ENCODE data around the gene ACTL10.

ACTL10 gene

GRCh38 chr20:33656010-33656782 is 10.5 kb upstream of the ACTL10 start:
- Histone ChIP-seq H3K4me3 (ENCODE audit: low read length in 2 of 2) (no peak overlapping the region), H3K27me3 (ENCODE audit: control insufficient read depth in 2 of 2, insufficient read depth in 2 of 2, low read length in 2 of 2) (no peaks in the 10 kb centered on the region), H3K9me3 (ENCODE audit: control insufficient read depth in 2 of 2, low read length in 2 of 2) (no peaks in the 10 kb centered on the region), H3K4me1 (ENCODE audit: control insufficient read depth in 2 of 2, insufficient read depth in 2 of 2, low read length in 2 of 2) (peaks cover 21 to 29% of the 10 kb centered on the region in 2 donors), H3K9ac (ENCODE audit: low read depth in 1 of 2, low read length in 2 of 2) (no peak overlapping the region), H3K36me3 (ENCODE audit: control insufficient read depth in 2 of 2, insufficient read depth in 2 of 2, low read length in 2 of 2) (peaks cover 7 to 12% of the 10 kb centered on the region in 2 donors), H3K27ac (ENCODE audit: low read depth in 2 of 2, low read length in 2 of 2) (no peak overlapping the region)

- Histone ChIP-seq H3K9me3 (ENCODE audit: control insufficient read depth in 2 of 2, low read length in 2 of 2) (no peaks in the 10 kb centered on the region), H3K27me3 (ENCODE audit: control insufficient read depth in 2 of 2, insufficient read depth in 2 of 2, low read length in 2 of 2) (no peaks in the 10 kb centered on the region), H3K9ac (ENCODE audit: low read depth in 1 of 2, low read length in 2 of 2) (no peak overlapping the region), H3K4me1 (ENCODE audit: control insufficient read depth in 2 of 2, insufficient read depth in 2 of 2, low read length in 2 of 2) (peaks cover 19 to 24% of the 10 kb centered on the region in 2 donors), H3K4me3 (ENCODE audit: low read length in 2 of 2) (no peak overlapping the region), H3K27ac (ENCODE audit: low read depth in 2 of 2, low read length in 2 of 2) (no peak overlapping the region), H3K36me3 (ENCODE audit: control insufficient read depth in 2 of 2, insufficient read depth in 2 of 2, low read length in 2 of 2) (peaks cover 7 to 12% of the 10 kb centered on the region in 2 donors)
Observed at GRCh38 chr20:33656783-33657703, 9.7 kb upstream of the ACTL10 start.

GRCh38 chr20:33657704-33658095 is 9.0 kb upstream of the ACTL10 start:
- no peak overlapping the region for H3K9ac ChIP-seq (ENCODE audit: low read depth in 1 of 2, low read length in 2 of 2)
- H3K4me1 ChIP-seq (ENCODE audit: control insufficient read depth in 2 of 2, insufficient read depth in 2 of 2, low read length in 2 of 2), result peaks cover 20 to 26% of the 10 kb centered on the region in 2 donors
- no peaks in the 10 kb centered on the region for H3K27me3 ChIP-seq (ENCODE audit: control insufficient read depth in 2 of 2, insufficient read depth in 2 of 2, low read length in 2 of 2)
- no peak overlapping the region for H3K4me3 ChIP-seq (ENCODE audit: low read length in 2 of 2)
- no peaks in the 10 kb centered on the region for H3K9me3 ChIP-seq (ENCODE audit: control insufficient read depth in 2 of 2, low read length in 2 of 2)
- H3K27ac ChIP-seq (ENCODE audit: low read depth in 2 of 2, low read length in 2 of 2), result no peak overlapping the region
- peaks cover 7 to 12% of the 10 kb centered on the region in 2 donors for H3K36me3 ChIP-seq (ENCODE audit: control insufficient read depth in 2 of 2, insufficient read depth in 2 of 2, low read length in 2 of 2)

GRCh38 chr20:33658510-33658909 is 8.2 kb upstream of the ACTL10 start:
- Histone ChIP-seq H3K27me3 (ENCODE audit: control insufficient read depth in 2 of 2, insufficient read depth in 2 of 2, low read length in 2 of 2) (no peaks in the 10 kb centered on the region), H3K9ac (ENCODE audit: low read depth in 1 of 2, low read length in 2 of 2) (no peak overlapping the region), H3K9me3 (ENCODE audit: control insufficient read depth in 2 of 2, low read length in 2 of 2) (no peaks in the 10 kb centered on the region), H3K4me3 (ENCODE audit: low read length in 2 of 2) (no peak overlapping the region), H3K36me3 (ENCODE audit: control insufficient read depth in 2 of 2, insufficient read depth in 2 of 2, low read length in 2 of 2) (peaks cover 7 to 12% of the 10 kb centered on the region in 2 donors), H3K27ac (ENCODE audit: low read depth in 2 of 2, low read length in 2 of 2) (no peak overlapping the region), H3K4me1 (ENCODE audit: control insufficient read depth in 2 of 2, insufficient read depth in 2 of 2, low read length in 2 of 2) (peaks cover 21 to 25% of the 10 kb centered on the region in 2 donors)

GRCh38 chr20:33658929-33659328 is 7.8 kb upstream of the ACTL10 start:
- Histone ChIP-seq H3K27ac (ENCODE audit: low read depth in 2 of 2, low read length in 2 of 2) (no peak overlapping the region), H3K9me3 (ENCODE audit: control insufficient read depth in 2 of 2, low read length in 2 of 2) (no peaks in the 10 kb centered on the region)

GRCh38 chr20:33659341-33660034 is 7.3 kb upstream of the ACTL10 start:
- H3K27me3 ChIP-seq (ENCODE audit: control insufficient read depth in 2 of 2, insufficient read depth in 2 of 2, low read length in 2 of 2), result no peaks in the 10 kb centered on the region
- no peak overlapping the region for H3K27ac ChIP-seq (ENCODE audit: low read depth in 2 of 2, low read length in 2 of 2)
- peaks cover 21 to 23% of the 10 kb centered on the region in 2 donors for H3K4me1 ChIP-seq (ENCODE audit: control insufficient read depth in 2 of 2, insufficient read depth in 2 of 2, low read length in 2 of 2)
- H3K36me3 ChIP-seq (ENCODE audit: control insufficient read depth in 2 of 2, insufficient read depth in 2 of 2, low read length in 2 of 2), result peaks cover 7 to 12% of the 10 kb centered on the region in 2 donors
- H3K9ac ChIP-seq (ENCODE audit: low read depth in 1 of 2, low read length in 2 of 2), result no peak overlapping the region
- H3K4me3 ChIP-seq (ENCODE audit: low read length in 2 of 2), result no peak overlapping the region
- H3K9me3 ChIP-seq (ENCODE audit: control insufficient read depth in 2 of 2, low read length in 2 of 2), result no peaks in the 10 kb centered on the region

More at GRCh38 chr20:33658929-33659328, 7.8 kb upstream of the ACTL10 start:
- Histone ChIP-seq H3K9ac (ENCODE audit: low read depth in 1 of 2, low read length in 2 of 2) (no peak overlapping the region), H3K36me3 (ENCODE audit: control insufficient read depth in 2 of 2, insufficient read depth in 2 of 2, low read length in 2 of 2) (peaks cover 7 to 12% of the 10 kb centered on the region in 2 donors), H3K27me3 (ENCODE audit: control insufficient read depth in 2 of 2, insufficient read depth in 2 of 2, low read length in 2 of 2) (no peaks in the 10 kb centered on the region), H3K4me1 (ENCODE audit: control insufficient read depth in 2 of 2, insufficient read depth in 2 of 2, low read length in 2 of 2) (peaks cover 20 to 22% of the 10 kb centered on the region in 2 donors), H3K4me3 (ENCODE audit: low read length in 2 of 2) (no peak overlapping the region)

- Histone ChIP-seq H3K9me3 (ENCODE audit: control insufficient read depth in 2 of 2, low read length in 2 of 2) (no peaks in the 10 kb centered on the region), H3K27me3 (ENCODE audit: control insufficient read depth in 2 of 2, insufficient read depth in 2 of 2, low read length in 2 of 2) (no peaks in the 10 kb centered on the region), H3K4me1 (ENCODE audit: control insufficient read depth in 2 of 2, insufficient read depth in 2 of 2, low read length in 2 of 2) (peaks cover 15 to 18% of the 10 kb centered on the region in 2 donors), H3K27ac (ENCODE audit: low read depth in 2 of 2, low read length in 2 of 2) (no peak overlapping the region), H3K9ac (ENCODE audit: low read depth in 1 of 2, low read length in 2 of 2) (no peak overlapping the region), H3K36me3 (ENCODE audit: control insufficient read depth in 2 of 2, insufficient read depth in 2 of 2, low read length in 2 of 2) (peaks cover 7 to 12% of the 10 kb centered on the region in 2 donors), H3K4me3 (ENCODE audit: low read length in 2 of 2) (no peak overlapping the region)
Observed at GRCh38 chr20:33660035-33660684, 6.6 kb upstream of the ACTL10 start.

GRCh38 chr20:33660685-33661058 is 6.1 kb upstream of the ACTL10 start:
- Histone ChIP-seq H3K27ac (ENCODE audit: low read depth in 2 of 2, low read length in 2 of 2) (no peak overlapping the region), H3K4me3 (ENCODE audit: low read length in 2 of 2) (no peak overlapping the region)

GRCh38 chr20:33662172-33662571 is 4.6 kb upstream of the ACTL10 start, which contains the start of gene C20orf144:
Gene C20orf144 (plus strand): TSS chr20:33662327. CDS start chr20:33662346, 19 bp downstream.
- Histone ChIP-seq H3K27me3 (ENCODE audit: control insufficient read depth in 2 of 2, insufficient read depth in 2 of 2, low read length in 2 of 2) (no peaks in the 10 kb centered on the region), H3K4me3 (ENCODE audit: low read length in 2 of 2) (peak within 1 kb of the TSS; percentile 55 to 84), H3K9me3 (ENCODE audit: control insufficient read depth in 2 of 2, low read length in 2 of 2) (no peaks in the 10 kb centered on the region), H3K4me1 (ENCODE audit: control insufficient read depth in 2 of 2, insufficient read depth in 2 of 2, low read length in 2 of 2) (peaks cover 25 to 27% of the 10 kb centered on the region in 2 donors), H3K9ac (ENCODE audit: low read depth in 1 of 2, low read length in 2 of 2) (peak within 1 kb of the TSS; percentile 68 to 73), H3K36me3 (ENCODE audit: control insufficient read depth in 2 of 2, insufficient read depth in 2 of 2, low read length in 2 of 2) (peaks cover 7 to 12% of the 10 kb centered on the region in 2 donors), H3K27ac (ENCODE audit: low read depth in 2 of 2, low read length in 2 of 2) (peak within 1 kb of the TSS; percentile 72 to 93)

More at GRCh38 chr20:33660685-33661058, 6.1 kb upstream of the ACTL10 start:
- no peak overlapping the region for H3K9ac ChIP-seq (ENCODE audit: low read depth in 1 of 2, low read length in 2 of 2)
- no peaks in the 10 kb centered on the region for H3K27me3 ChIP-seq (ENCODE audit: control insufficient read depth in 2 of 2, insufficient read depth in 2 of 2, low read length in 2 of 2)
- H3K9me3 ChIP-seq (ENCODE audit: control insufficient read depth in 2 of 2, low read length in 2 of 2), result no peaks in the 10 kb centered on the region
- H3K4me1 ChIP-seq (ENCODE audit: control insufficient read depth in 2 of 2, insufficient read depth in 2 of 2, low read length in 2 of 2), result peaks cover 15 to 18% of the 10 kb centered on the region in 2 donors
- peaks cover 7 to 12% of the 10 kb centered on the region in 2 donors for H3K36me3 ChIP-seq (ENCODE audit: control insufficient read depth in 2 of 2, insufficient read depth in 2 of 2, low read length in 2 of 2)
